Measurements from ENCODE around the gene ALPI.

The ALPI gene

DNA sequence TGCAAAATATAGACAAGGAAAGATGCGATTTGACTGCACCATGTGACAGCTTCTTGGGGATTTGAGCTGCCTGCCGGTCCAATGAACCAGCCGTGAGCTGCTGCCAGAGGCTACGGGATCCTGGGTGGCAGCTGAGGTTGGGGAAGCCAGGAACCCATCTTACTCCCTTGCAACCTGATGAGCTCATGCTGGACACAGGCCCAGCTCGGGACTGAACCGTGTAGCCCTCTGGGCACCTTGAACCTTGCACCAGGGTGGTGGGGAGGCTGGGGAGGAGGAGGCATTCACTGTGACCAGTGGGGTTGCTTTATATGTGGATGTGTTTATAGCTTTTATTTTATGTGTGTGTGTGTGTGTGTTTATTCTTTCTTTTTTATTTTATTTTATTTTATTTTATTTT is 9.1 kb downstream of the ALPI start:
- DNase-seq, result no peak

GRCh38 chr2:232466221-232466620 is 10.3 kb downstream of the ALPI start:
- DNase-seq, result no peak

DNA sequence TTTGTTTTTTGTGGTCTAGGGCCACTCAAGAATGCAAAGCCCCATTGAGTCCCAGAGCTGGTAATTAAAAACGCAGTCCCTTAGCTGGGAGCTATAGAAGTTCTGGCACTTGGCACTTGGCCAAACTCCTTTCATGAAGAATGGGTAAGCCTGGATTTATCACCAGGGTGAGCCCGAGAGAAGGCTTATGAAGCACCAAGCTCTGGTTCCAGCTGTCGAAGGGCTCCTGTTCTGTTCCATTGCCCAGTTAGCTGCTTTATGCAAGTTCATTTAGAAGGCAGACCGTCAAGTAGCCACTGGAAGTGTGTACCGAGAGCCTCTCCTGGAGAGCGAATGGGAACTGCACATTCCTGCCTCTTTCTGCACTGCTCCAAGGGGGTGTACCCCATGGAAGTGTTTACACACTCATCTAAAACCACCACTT is 17.5 kb downstream of the ALPI start:
- no peak for DNase-seq

DNA sequence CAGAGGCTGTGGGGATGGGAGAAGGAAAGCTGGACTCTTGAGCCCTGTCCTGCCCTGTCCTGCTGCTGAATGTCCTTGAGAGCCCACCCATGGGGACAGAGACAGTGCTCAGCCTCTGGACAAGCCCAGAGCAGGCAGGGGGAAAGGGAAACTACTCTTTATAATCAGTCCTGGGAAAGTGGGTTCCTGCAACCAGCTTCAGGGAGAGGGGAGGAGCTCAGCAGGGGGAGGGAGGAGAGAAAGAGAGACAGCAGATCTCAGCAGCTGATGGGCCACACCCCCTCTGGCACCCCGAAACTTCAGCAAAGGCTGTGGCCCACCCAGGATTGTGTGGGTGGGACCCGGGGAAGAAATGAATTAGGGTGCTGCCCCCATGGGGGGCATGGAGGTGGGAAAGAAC is 20.1 kb downstream of the ALPI start:
- no peak for DNase-seq

GRCh38 chr2:232476791-232477190 is 20.8 kb downstream of the ALPI start:
- DNase-seq, result no peak

DNA sequence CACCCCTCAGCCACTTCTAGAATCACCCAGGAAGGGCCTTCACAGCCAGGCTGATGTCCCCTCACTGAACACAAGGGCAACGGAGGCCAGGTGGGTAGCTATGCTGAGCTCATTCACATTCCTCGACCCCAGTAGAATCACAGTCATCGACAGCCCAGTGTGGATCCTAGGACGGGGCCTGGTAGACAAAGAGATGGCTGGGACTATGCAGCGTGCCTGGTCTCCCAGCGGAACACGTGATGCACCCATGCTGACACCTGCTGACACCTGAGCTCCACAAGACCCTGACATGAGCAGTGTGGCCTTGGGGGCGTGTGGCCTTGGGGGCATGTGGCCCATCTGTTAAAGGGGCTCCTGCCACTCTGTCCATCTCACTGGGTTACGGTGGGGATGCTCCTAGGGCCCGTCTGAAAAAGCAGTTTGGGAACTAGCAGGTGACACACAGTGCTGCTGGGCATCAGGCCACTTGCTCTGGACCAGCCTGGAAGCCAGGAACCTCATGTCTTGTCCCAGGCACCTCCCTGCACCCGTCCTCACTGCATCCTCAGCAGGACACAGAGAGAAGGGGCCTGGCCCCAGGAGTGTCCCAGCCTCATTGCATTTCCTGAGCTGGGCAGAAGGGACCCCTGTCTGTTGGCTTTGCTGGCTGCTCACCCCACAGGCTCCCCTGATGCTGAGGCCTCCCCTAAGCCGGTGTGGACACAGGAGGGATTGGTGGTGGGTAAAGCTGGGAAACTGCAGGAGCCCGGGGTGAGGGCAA is 22.0 kb downstream of the ALPI start:
- DNase-seq, result no peak

GRCh38 chr2:232478571-232479340 is 22.8 kb downstream of the ALPI start:
- no peak for DNase-seq

DNA sequence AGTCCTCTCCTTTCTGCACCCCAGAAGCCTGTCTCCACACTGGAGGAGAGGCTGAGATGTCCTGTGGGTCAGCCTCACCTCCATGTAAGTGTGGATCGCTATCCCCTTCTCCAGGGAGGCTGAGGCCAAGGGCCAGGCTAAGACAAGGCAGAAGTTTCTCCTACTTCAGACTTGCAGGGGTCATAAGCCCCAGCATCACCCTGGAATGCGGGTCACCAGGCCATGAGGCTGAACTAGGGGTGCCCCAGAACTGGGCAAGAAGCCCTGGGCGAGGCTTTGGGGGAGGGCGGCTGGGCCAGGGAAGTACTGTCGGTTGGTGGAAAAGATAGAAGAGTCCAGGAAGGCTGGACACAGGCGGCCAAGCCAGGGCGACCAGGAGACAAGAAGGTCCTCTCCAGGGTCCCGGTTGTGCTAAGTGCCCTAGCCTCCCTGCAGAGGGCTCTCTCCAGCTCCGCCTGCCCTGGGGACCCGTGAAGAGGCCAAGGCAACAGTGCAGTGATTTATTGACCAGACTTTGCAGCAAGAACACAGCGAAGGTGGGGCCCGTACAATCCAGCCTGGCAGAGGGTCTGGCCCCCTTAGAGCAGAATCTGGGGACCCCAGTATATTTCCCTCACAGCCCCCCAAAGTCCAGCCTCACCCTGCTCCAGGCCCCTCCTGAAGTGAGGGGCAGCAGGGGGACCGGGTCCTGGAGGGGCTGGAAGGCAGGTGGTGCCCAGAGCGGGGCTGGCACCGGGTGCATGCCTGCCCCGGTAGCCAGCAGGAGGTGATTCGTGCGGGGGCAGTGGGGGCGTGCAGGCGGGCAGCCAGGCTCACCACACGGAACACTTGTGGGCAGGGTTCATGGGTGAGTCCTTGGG is 23.6 kb downstream of the ALPI start:
- DNase-seq, result no peak

DNA sequence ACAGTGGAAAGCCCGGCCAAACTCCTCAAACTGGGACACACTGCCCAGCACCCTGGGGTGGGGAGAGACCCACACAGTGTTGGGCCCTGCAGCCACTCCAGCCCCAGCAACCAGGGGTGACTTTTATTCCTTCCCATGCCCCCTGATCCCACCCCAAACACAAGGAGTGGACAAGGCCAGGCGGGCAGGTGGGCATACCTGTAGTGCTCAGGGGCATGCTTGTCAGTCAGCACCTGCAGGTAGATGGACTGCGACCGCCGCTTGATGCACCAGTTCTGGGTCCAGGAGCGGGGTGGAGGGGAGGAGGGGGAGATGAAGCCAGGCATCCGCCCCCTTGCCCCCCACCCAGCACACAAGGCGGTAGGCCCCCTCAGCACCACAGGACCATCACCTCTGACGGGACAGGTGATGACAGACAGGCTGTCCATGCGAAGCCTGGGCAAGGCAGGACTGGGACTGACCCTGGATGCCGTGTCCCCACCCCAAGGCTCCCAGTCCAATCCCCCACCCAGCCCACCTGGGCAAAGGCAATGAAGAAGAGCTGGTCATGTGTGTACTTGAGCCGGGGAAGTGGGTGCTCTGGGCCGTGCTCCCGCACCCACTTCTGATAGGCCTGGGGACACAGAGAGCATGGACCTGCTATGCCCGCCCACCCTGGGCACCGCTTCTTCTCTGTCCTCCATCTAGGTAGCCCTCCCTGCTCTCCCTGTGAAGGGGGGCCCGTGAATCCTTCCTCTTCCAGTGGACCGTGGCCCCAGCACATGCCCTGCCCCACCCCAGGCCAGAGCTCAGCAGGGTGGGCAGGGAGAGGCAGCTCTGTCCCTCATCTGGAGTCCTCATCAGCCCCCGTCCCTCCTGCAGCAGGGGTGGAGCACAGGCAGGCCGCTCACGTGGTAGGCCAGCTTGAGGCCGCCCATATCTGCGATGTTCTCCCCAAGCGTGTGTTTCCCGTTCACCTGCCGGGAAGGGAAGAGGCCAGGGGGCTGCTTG is 24.5 kb downstream of the ALPI start:
- no peak for DNase-seq

- DNase-seq, result no peak
These were observed 25.6 kb downstream of the ALPI start for GRCh38 chr2:232481322-232482140.

- no peak for DNase-seq
These were observed 26.6 kb downstream of the ALPI start for GRCh38 chr2:232482301-232483238.

- no peak for DNase-seq
These were observed 27.5 kb downstream of the ALPI start for GRCh38 chr2:232483311-232483922.

DNA sequence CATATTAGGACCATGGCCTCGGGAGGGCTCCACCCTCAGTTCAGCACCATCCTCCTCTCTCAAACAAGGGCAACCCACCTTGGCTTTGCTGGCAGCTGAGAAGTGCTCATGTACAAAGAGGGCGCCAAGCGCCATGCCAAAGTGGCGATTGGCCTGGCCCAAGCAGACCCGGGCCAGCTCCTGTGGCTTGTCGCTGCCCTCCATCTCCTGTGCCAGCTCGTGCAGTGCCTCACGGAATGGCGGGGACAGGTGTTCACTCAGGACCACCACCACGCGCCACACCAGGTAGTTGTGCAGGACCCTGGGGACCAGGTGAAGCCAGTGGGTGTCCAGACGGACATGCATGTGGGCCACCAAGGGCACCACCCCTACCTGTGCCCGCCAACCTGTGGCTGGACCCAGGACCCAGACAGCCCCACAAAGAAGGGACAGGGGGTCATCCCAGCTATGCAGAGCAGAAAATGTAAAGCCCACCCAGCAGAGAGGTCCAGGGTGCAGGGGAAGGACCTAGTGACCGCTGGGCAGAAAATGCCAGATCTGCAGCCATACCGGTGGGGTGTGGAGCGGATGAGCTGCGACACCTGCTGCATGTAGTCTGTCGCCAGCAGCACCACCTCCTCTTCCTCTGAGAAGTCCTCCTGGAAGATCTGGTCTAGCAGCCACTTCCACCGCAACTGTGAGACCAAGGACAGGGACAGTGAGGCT is 28.1 kb downstream of the ALPI start:
- no peak for DNase-seq

DNA sequence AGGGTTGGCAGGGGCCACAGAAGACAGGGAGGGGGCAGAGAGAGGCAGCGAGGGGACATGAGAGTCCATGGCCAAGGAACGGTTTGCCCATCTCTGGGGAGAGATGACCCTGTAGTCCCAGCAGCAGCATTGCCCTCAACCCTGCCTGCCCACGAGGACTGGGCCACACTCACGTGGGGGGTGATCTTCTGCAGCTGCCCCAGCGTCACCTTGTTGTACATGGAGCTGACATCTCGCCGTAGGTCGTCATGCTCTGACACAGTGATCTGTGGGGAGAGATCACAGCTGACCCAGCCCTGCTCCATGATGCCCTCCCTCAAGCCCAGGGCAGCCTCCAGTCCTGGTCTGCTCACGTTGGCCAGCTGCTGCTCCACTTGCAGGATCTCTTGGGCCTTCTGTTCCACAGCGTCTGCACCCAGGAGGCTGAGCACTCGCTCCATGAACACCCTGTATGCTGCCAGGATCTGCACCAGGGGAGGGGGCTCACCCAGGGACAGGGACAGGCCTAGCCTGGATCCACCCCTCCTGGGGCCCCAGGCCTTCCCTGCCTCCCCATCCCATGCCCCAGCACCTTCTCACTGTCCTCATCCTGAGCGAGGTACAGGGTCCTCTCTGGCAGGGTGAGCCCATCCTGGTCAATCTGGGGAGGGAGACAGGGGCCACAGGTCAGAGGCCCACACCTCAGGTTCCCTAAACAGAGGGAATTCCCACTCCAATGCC is 28.8 kb downstream of the ALPI start:
- DNase-seq, result no peak

DNA sequence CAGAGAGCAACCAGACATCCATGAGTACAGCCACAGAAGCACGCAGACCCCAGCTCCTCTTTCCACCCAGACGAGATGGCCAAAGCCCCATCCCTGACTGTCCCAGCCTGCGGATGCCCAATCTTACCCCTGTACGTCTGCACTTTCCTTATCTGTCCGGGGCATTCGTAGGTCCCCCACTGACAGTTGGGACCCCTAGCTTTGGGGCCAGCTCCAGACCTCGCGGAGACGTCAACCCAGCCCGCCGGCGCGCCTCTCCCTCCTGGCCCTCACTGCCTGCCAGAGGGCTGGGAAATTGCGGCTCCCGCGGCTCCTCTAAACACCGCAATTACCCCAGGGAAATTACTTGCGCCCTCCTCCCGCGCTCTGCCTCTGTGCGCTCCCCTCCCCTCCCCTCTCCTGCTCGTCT is 29.4 kb downstream of the ALPI start:
- no peak for DNase-seq

- no peak for DNase-seq
These were observed 30.0 kb downstream of the ALPI start for GRCh38 chr2:232485757-232486557.

Data from effector CD4-positive, alpha-beta T cell (primary cell).